Body of pancreas (tissue), 4 donors: ENCODE measurements around the gene ABHD8.

ENCODE experiments used
- CTCF ChIP-seq, 7 experiments: fragments of 450-650 bp in 4 of 7; fragments of 200-600 bp in 3 of 7; sonication (generic) in 3 of 7; IDR thresholded peaks; one replicate each; pipeline ENCODE4 v1.5.1; 2016 to 2019; ENCODE audit warnings: antibody characterized with exemption in 7 of 7
- POLR2A ChIP-seq, 3 donors: fragments of 450-650 bp; IDR thresholded peaks; one replicate each; pipeline ENCODE4 v1.6.1; 2016; ENCODE audit warnings: antibody characterized with exemption in 3 of 3, mild to moderate bottlenecking in 2 of 3

GRCh38 chr19:17327654-17328516 is 24.7 kb upstream of the ABHD8 start:
- TF ChIP-seq POLR2A (IDR thresholded peaks at IDR 0.05), result peak in 2 of 3 donors; percentile 23 to 24
- peak in 3 of 7 experiments; percentile 30 to 46 (median 43) for TF ChIP-seq CTCF (IDR thresholded peaks at IDR 0.05)
